Parathyroid adenoma (tissue), 2 donors: ENCODE data around the gene ARHGEF3.
A peak's percentile ranks its signal among the peaks of the same experiment; 100 is the strongest.

Source experiments
- H2AFZ ChIP-seq: fragments of 300-600 bp; sonication (generic); one replicate; pipeline ENCODE4 v1.7.0; 2017; ENCODE audit warnings: antibody characterized with exemption, mild to moderate bottlenecking
- H3K27ac ChIP-seq: fragments of 300-600 bp; sonication (generic); one replicate; pipeline ENCODE4 v1.7.0; 2017
- H3K27me3 ChIP-seq: fragments of 300-600 bp; sonication (generic); one replicate; pipeline ENCODE4 v1.7.0; 2017; ENCODE audit warnings: low read length; ENCODE audit not compliant: control insufficient read depth, insufficient read depth
- H3K36me3 ChIP-seq: fragments of 300-600 bp; sonication (generic); one replicate; pipeline ENCODE4 v1.7.0; 2017; ENCODE audit warnings: low read length; ENCODE audit not compliant: control insufficient read depth, insufficient read depth
- H3K4me1 ChIP-seq: fragments of 300-600 bp; sonication (generic); one replicate; pipeline ENCODE4 v1.7.0; 2017; ENCODE audit warnings: control low read depth
- H3K4me2 ChIP-seq: fragments of 300-600 bp; sonication (generic); one replicate; pipeline ENCODE4 v1.7.0; 2017; ENCODE audit warnings: low read length
- H3K4me3 ChIP-seq: fragments of 300-600 bp; sonication (generic); one replicate; pipeline ENCODE4 v1.7.0; 2017; ENCODE audit warnings: low read depth, low read length
- H3K79me2 ChIP-seq: fragments of 300-600 bp; sonication (generic); one replicate; pipeline ENCODE4 v1.7.0; 2017; ENCODE audit warnings: control low read depth
- H3K9ac ChIP-seq: fragments of 300-600 bp; sonication (generic); one replicate; pipeline ENCODE4 v1.7.0; 2017; ENCODE audit warnings: mild to moderate bottlenecking
- H3K9me3 ChIP-seq: fragments of 300-600 bp; sonication (generic); one replicate; pipeline ENCODE4 v1.7.0; 2017; ENCODE audit warnings: low read length; ENCODE audit not compliant: control insufficient read depth
- TF ChIP-seq, protein P1 (sequence below): fragments of 300-600 bp; sonication (generic); IDR thresholded peaks from one replicate; pipeline ENCODE4 v1.7.0; 2017; ENCODE audit warnings: antibody characterized with exemption, mild to moderate bottlenecking
- donor health status: primary hyperparathyroidism.

The ARHGEF3 gene

DNA sequence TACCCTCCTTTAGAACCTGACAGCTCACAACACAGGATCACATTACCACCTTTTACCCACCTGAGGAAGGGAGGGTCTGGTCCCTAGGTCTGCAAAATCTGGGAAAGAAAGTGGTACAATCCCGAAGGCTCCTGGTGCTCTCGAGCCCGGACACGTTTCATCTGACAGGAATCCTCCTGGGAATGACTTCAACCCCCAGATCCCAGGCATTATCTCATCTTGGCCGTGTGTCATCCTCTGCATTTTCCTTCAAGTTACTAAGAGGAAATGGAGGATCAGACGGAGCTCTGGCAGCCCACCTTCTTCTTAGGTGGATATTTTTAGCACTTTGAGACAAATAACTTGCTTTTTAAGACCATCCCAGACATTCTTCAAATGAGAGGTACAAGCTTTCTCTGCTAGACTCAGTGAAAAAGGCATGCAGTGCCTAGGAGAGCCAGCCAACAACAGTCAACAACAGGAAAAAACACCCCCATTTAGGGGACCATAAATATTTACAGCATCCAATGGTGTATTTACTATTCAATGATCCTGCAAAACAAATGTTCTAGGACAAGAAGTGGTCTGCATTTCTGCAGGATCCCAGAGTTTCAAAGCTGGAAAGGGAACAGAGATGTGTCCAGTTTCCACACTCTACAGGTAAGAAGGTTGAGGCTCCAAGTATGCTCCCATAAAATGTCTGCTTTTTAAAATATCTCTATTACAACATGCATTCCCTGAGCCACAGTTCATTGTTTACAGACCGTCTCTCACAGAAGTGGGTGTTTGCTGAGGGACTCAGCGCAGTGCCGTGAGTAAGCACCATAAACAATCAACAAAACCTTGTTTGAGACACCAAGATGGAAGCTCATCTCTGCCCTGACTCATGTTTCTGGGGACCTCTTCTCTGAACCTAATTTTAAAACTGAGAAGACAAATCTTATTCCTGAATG lies 38.3 kb upstream of the ARHGEF3 start:
- no peak overlapping the region for H2AFZ ChIP-seq
- no peak overlapping the region for H3K4me3 ChIP-seq
- TF ChIP-seq, protein P1, sequence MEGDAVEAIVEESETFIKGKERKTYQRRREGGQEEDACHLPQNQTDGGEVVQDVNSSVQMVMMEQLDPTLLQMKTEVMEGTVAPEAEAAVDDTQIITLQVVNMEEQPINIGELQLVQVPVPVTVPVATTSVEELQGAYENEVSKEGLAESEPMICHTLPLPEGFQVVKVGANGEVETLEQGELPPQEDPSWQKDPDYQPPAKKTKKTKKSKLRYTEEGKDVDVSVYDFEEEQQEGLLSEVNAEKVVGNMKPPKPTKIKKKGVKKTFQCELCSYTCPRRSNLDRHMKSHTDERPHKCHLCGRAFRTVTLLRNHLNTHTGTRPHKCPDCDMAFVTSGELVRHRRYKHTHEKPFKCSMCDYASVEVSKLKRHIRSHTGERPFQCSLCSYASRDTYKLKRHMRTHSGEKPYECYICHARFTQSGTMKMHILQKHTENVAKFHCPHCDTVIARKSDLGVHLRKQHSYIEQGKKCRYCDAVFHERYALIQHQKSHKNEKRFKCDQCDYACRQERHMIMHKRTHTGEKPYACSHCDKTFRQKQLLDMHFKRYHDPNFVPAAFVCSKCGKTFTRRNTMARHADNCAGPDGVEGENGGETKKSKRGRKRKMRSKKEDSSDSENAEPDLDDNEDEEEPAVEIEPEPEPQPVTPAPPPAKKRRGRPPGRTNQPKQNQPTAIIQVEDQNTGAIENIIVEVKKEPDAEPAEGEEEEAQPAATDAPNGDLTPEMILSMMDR = no peak
- no peak overlapping the region for H3K9ac ChIP-seq
- no peaks in the 10 kb centered on the region for H3K9me3 ChIP-seq
- H3K27me3 ChIP-seq = no peaks in the 10 kb centered on the region
- peaks cover 10% of the 10 kb centered on the region for H3K4me1 ChIP-seq
- no peak overlapping the region for H3K27ac ChIP-seq
- H3K36me3 ChIP-seq = no peaks in the 10 kb centered on the region
- H3K4me2 ChIP-seq = no peak overlapping the region
- H3K79me2 ChIP-seq = peaks cover 8% of the 10 kb centered on the region

DNA sequence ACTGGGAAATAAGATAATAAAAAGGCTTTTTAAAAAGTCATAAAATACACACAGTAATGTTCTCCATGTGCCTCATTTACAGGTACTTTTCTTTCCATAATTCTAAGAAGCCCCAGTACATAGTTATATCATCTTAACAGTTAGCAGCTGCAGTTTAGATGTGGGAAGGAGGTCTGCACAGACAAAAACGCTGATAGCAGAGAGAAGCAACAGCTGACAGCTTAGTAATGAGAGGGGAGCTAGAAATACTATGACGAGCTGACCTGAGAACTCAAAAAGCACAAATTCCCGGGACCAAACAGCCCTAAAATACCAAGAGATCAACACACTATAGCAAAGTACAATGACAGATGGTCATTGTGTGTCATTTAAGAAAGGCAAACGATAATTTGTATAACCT lies 36.7 kb upstream of the ARHGEF3 start:
- H3K79me2 ChIP-seq = peaks cover 10% of the 10 kb centered on the region
- no peaks in the 10 kb centered on the region for H3K36me3 ChIP-seq
- H3K27me3 ChIP-seq = no peaks in the 10 kb centered on the region
- H2AFZ ChIP-seq = no peak overlapping the region
- TF ChIP-seq, protein P1 = no peak
- H3K4me3 ChIP-seq = no peak overlapping the region
- peaks cover 10% of the 10 kb centered on the region for H3K4me1 ChIP-seq
- H3K27ac ChIP-seq = no peak overlapping the region
- no peak overlapping the region for H3K4me2 ChIP-seq
- H3K9me3 ChIP-seq = no peaks in the 10 kb centered on the region
- no peak overlapping the region for H3K9ac ChIP-seq

DNA sequence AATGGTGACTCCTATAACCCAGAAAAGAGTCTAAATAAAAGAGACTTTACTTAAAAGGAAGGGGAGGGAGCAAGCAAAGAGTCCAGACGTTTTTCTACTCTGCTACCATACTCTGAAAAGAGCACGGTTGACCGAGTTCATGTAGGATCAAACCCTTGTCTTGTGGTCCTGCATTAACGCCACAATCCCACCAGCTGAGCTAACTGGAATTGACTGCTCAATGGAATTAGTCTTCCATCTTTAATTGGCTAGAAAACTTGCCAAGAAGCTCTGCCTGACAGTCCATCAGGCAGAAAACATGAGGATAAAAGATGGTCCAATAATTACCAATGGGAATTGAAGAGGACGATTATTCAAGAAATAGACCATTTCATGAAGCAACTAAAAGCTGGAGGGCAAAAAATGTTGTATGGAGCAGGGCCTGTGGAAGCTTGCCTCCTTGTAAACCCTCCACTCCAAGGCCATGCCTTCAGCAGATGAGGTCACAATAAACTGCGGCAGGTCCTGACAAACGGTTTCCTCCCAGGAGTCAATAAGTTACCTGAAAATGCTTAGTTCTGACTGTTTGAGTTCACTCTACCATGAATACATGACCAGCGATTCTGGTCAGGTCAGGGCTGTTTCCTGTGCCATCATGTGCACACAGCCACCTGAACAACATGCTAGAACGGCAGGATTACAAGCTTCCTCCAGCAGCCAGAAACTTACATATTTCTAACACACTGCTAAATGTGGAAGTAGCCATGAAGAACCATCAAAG lies 35.6 kb upstream of the ARHGEF3 start:
- Histone ChIP-seq H3K9ac (no peak overlapping the region), H3K27me3 (no peaks in the 10 kb centered on the region), H3K9me3 (no peaks in the 10 kb centered on the region), H3K36me3 (no peaks in the 10 kb centered on the region), H3K4me2 (peak overlapping the region; percentile 10), H3K27ac (no peak overlapping the region), H3K4me3 (no peak overlapping the region), H2AFZ (peak overlapping the region; percentile 31), H3K79me2 (peaks cover 8% of the 10 kb centered on the region), H3K4me1 (peaks cover 10% of the 10 kb centered on the region)
- TF ChIP-seq, protein P1 = no peak

DNA sequence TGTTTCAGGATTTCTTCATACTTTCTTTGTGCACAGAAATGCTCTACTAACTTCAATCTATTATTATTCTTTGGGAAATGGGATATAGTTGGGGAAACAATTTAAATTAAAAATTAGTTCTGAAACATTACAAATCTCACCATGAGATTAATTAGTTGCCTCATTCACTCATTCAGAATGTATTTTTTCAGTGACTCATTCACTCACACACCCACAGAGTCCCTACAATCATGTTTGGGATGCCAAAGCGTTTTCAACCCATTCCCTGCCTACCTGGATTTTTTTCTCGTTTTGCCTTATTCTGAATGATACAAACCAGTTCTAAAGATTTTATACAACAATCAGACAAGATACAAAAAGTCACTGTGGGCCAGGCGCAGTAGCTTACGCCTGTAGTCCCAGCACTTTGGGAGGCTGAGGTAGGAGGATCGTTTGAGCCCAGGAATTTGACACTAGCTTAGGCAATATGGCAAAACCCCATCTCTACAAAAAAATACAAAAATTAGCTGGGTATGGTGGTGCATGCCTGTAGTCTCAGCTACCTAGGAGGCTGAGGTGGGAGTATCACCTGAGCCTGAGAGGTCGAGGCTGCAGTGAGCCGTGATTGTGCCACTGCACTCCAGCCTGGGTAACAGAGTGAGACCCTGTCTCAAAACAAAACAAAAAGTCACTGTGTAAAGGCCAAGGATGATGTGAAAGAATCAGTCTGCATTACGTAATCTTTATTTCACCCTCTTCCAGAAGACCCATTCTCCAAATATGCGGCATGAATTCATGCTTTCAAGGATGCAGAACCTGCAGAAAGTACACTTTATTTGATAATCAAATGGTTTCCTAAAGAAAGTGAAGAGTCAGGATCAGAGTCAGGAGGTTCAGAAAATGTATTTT lies 34.8 kb upstream of the ARHGEF3 start:
- Histone ChIP-seq H3K9ac (no peak overlapping the region), H3K27me3 (no peaks in the 10 kb centered on the region), H3K4me2 (peak overlapping the region; percentile 10), H3K27ac (no peak overlapping the region), H3K36me3 (no peaks in the 10 kb centered on the region), H3K79me2 (peaks cover 11% of the 10 kb centered on the region), H3K4me3 (no peak overlapping the region), H2AFZ (no peak overlapping the region), H3K9me3 (no peaks in the 10 kb centered on the region), H3K4me1 (peaks cover 10% of the 10 kb centered on the region)
- TF ChIP-seq, protein P1 = no peak
